HCT116 (cell line): ENCODE data around the gene SLC12A8. TPM values are rescaled to one million over a fixed set of nuclear protein-coding genes. Genes with fewer than 3 reads are reported as not detected.

Experiments used
- ATAC-seq: fragments of 200-7000 bp; cut with Tn5 transposase; 2 replicates; pipeline ENCODE4 v1.9.1; 2020; ENCODE audit warnings: mild to moderate bottlenecking, moderate library complexity
- BruUV-seq: library from RNA; stranded (reverse); fragments of 400-500 nt; replicated peaks from 2 replicates; lab custom pipeline; 2021; lab: Mats Ljungman, UMichigan
- CTCF ChIA-PET: fragments of 300-600 bp; sonication (Branson Sonifier 250); formaldehyde crosslinking; loops from one replicate; lab custom pipeline; 2021; ENCODE audit warnings: antibody characterized with exemption; lab: Charles Lee
- POLR2A ChIA-PET: fragments of 300-600, 350-600 bp; sonication (Branson Sonifier 250); formaldehyde crosslinking; loops from one replicate; lab custom pipeline; 2021; ENCODE audit warnings: antibody characterized with exemption; lab: Charles Lee
- RAD21 ChIA-PET, 2 experiments: fragments of 300-600 bp; sonication (Branson Sonifier 250); formaldehyde crosslinking; loops; one replicate each; lab custom pipeline; 2023; ENCODE audit warnings: low total read pairs in 2 of 2; ENCODE audit not compliant: uncharacterized antibody in 2 of 2, unreplicated experiment in 2 of 2, low non-redundant PET in 1 of 2; lab: Charles Lee
- DNase-seq: peaks from one replicate; pipeline ENCODE4 v3.0.0-alpha.2; 2010; ENCODE audit warnings: low read depth, low spot score
- H2AFZ ChIP-seq: fragments of 200-600 bp; shearing (Covaris generic), sonication (generic); 2 replicates; pipeline ENCODE4 v1.6.1; 2017; ENCODE audit warnings: low read depth, mixed run types, mixed read lengths, antibody characterized with exemption, low read length; ENCODE audit not compliant: poor library complexity, severe bottlenecking
- H3K27ac ChIP-seq: 2 replicates; pipeline ENCODE4 v1.5.1; 2012; ENCODE audit warnings: low read depth, low read length
- H3K27me3 ChIP-seq: fragments of 200-600 bp; sonication (generic); 2 replicates; pipeline ENCODE4 v1.6.1; 2016; ENCODE audit warnings: mixed run types, low read length, mixed read lengths; ENCODE audit not compliant: insufficient read depth
- H3K36me3 ChIP-seq, 2 experiments: fragments of 200-500 bp in 1 of 2; fragments of 200-600 bp in 1 of 2; sonication (Bioruptor generic) in 1 of 2; sonication (generic) in 1 of 2; 2 replicates each; pipeline versions ENCODE4 v1.5.1 to v1.6.1; 2014 to 2016; ENCODE audit warnings: low read length in 2 of 2, inconsistent platforms in 1 of 2, mixed read lengths in 1 of 2, mixed run types in 1 of 2; ENCODE audit not compliant: insufficient read depth in 2 of 2, control insufficient read depth in 1 of 2
- H3K4me1 ChIP-seq, 2 experiments: fragments of 200-600 bp in 1 of 2; sonication (generic) in 1 of 2; 2 replicates each; pipeline versions ENCODE4 v1.5.1 to v1.6.1; 2012 to 2017; ENCODE audit warnings: low read length in 2 of 2, inconsistent platforms in 1 of 2, mild to moderate bottlenecking in 1 of 2, mixed read lengths in 1 of 2, mixed run types in 1 of 2, moderate library complexity in 1 of 2; ENCODE audit not compliant: insufficient read depth in 2 of 2, control insufficient read depth in 1 of 2
- H3K4me2 ChIP-seq: fragments of 200-600 bp; sonication (generic); 2 replicates; pipeline ENCODE4 v1.6.1; 2017; ENCODE audit warnings: mixed run types, low read length, mixed read lengths
- H3K4me3 ChIP-seq, 2 experiments: fragments of 200-600 bp in 1 of 2; sonication (generic) in 1 of 2; replicated peaks in 1 of 2; 2 replicates each; pipeline ENCODE4 v1.5.1; 2011 to 2016; ENCODE audit warnings: low read length in 2 of 2, control low read depth in 1 of 2, low read depth in 1 of 2, mild to moderate bottlenecking in 1 of 2, mixed read lengths in 1 of 2, mixed run types in 1 of 2
- H3K79me2 ChIP-seq: fragments of 200-600 bp; sonication (generic); 2 replicates; pipeline ENCODE4 v1.6.1; 2017; ENCODE audit warnings: mild to moderate bottlenecking, mixed run types, low read length, moderate library complexity, mixed read lengths; ENCODE audit not compliant: insufficient read depth
- H3K9ac ChIP-seq: fragments of 200-600 bp; sonication (generic); 2 replicates; pipeline ENCODE4 v1.6.1; 2016; ENCODE audit warnings: low read length, mixed read lengths
- H3K9me2 ChIP-seq: fragments of 200-600 bp; sonication (generic), shearing (Covaris generic); 2 replicates; pipeline ENCODE4 v1.6.1; 2017; ENCODE audit warnings: mixed run types, mild to moderate bottlenecking, moderate library complexity; ENCODE audit not compliant: insufficient read depth
- H3K9me3 ChIP-seq, 2 experiments: fragments of 200-500 bp in 1 of 2; fragments of 200-600 bp in 1 of 2; sonication (Bioruptor generic) in 1 of 2; sonication (generic) in 1 of 2; 2 replicates each; pipeline ENCODE4 v1.6.1; 2014 to 2017; ENCODE audit warnings: low read length in 2 of 2, mixed read lengths in 2 of 2, inconsistent platforms in 1 of 2, low read depth in 1 of 2, mild to moderate bottlenecking in 1 of 2, mixed run types in 1 of 2, moderate library complexity in 1 of 2; ENCODE audit not compliant: control insufficient read depth in 1 of 2, insufficient read depth in 1 of 2
- H4K20me1 ChIP-seq: fragments of 200-600 bp; sonication (generic), shearing (Covaris generic); 2 replicates; pipeline ENCODE4 v1.6.1; 2017; ENCODE audit warnings: mixed run types, mild to moderate bottlenecking, moderate library complexity; ENCODE audit not compliant: insufficient read depth
- CBX3 ChIP-seq: IDR thresholded peaks from 2 replicates; pipeline ENCODE4 v1.6.1; 2012; ENCODE audit warnings: low read depth
- ELF1 ChIP-seq: IDR thresholded peaks from 2 replicates; pipeline ENCODE4 v1.6.1; 2012; ENCODE audit warnings: low read depth, borderline replicate concordance
- EZH2 ChIP-seq: fragments of 200-600 bp; sonication (generic); IDR thresholded peaks from 2 replicates; pipeline ENCODE4 v1.6.1; 2017; ENCODE audit warnings: antibody characterized with exemption, mixed run types
- FOSL1 ChIP-seq: IDR thresholded peaks from 2 replicates; pipeline ENCODE4 v1.6.1; 2012; ENCODE audit warnings: low read depth
- SIN3A ChIP-seq: IDR thresholded peaks from 2 replicates; pipeline ENCODE4 v1.6.1; 2012; ENCODE audit warnings: low read depth
- SRF ChIP-seq: IDR thresholded peaks from 2 replicates; pipeline ENCODE4 v1.6.1; 2012; ENCODE audit warnings: low read depth
- TCF7L2 ChIP-seq: IDR thresholded peaks from 2 replicates; pipeline ENCODE4 v1.7.0; 2011; ENCODE audit warnings: borderline replicate concordance, inconsistent platforms; ENCODE audit not compliant: insufficient read depth, insufficient read length; ENCODE audit errors: extremely low read depth
- ZFX ChIP-seq: fragments of 450-650 bp; IDR thresholded peaks from 2 replicates; pipeline ENCODE4 v1.6.1; 2017
- intact Hi-C: fragments of 100-400 bp; cut with micrococcal nuclease; formaldehyde crosslinking; loops from 2 replicates; pipeline ENCODE4 v1.10.0; 2022
- total RNA-seq: library from RNA; stranded (reverse); gene quantifications from one replicate; pipeline ENCODE4 v1.2.1, GENCODE V29; 2021; ENCODE audit not compliant: unreplicated experiment
- TF ChIP-seq, protein P1 (sequence below): IDR thresholded peaks from 2 replicates; pipeline ENCODE4 v1.6.1; 2012; ENCODE audit warnings: low read depth
- TF ChIP-seq, protein P2 (sequence below): IDR thresholded peaks from 2 replicates; pipeline ENCODE4 v1.6.1; 2012
- TF ChIP-seq, protein P3 (sequence below), 3 experiments: fragments of 200-600 bp in 1 of 3; sonication (generic) in 1 of 3; IDR thresholded peaks in 2 of 3; conservative IDR thresholded peaks in 1 of 3; 2 replicates each; pipeline ENCODE4 v1.5.1; 2012 to 2017; ENCODE audit warnings: low read depth in 2 of 3, low read length in 2 of 3, antibody characterized with exemption in 1 of 3, borderline replicate concordance in 1 of 3, control low read depth in 1 of 3, mild to moderate bottlenecking in 1 of 3, mixed read lengths in 1 of 3, mixed run types in 1 of 3, moderate library complexity in 1 of 3; ENCODE audit not compliant: insufficient read depth in 1 of 3

The SLC12A8 gene
- total RNA-seq, 1 experiment from 2014 or later = 19.9 TPM

DNA sequence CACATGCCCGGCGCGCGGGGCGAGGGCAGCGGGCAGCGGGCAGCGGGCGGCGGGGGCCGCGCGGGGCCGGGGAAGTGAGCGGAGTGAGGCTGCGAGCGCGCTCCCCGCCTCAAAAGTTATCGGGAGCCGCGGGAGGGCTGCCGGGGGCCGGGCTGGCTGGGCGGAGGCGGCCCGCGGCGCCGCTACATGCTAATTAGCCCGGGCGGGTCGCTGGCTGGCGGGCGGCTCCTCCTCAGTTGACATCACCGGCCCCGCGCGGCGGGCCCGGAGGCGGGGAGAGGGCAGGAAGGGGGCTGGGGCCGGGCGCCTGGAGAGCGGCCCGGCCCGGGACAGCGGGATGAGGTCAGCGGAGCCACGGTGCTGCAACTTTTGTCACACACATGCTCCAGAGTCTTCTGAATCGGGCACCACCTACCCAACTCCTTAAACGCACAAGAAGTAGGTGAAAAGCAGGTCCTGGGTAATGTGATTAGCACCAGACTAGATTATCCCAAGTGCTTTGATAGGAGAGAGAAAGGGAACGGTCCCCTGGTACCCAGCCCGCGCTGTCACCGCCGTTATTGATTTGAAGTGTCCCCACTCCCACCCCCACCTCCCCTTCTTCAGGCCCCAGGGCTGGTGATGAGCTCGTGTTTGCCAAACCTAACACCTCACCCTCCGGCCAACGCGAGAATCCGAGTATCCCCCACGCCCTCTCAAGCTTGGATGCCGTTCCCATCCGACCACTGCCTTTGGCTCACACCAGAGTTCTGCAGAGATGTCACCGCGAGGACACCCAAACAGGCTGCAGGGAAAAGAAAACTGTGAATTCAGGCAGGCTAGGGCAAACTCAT is 156.4 kb downstream of the SLC12A8 start, which contains the start of gene HEG1 (continued):
- TF ChIP-seq, protein P1, sequence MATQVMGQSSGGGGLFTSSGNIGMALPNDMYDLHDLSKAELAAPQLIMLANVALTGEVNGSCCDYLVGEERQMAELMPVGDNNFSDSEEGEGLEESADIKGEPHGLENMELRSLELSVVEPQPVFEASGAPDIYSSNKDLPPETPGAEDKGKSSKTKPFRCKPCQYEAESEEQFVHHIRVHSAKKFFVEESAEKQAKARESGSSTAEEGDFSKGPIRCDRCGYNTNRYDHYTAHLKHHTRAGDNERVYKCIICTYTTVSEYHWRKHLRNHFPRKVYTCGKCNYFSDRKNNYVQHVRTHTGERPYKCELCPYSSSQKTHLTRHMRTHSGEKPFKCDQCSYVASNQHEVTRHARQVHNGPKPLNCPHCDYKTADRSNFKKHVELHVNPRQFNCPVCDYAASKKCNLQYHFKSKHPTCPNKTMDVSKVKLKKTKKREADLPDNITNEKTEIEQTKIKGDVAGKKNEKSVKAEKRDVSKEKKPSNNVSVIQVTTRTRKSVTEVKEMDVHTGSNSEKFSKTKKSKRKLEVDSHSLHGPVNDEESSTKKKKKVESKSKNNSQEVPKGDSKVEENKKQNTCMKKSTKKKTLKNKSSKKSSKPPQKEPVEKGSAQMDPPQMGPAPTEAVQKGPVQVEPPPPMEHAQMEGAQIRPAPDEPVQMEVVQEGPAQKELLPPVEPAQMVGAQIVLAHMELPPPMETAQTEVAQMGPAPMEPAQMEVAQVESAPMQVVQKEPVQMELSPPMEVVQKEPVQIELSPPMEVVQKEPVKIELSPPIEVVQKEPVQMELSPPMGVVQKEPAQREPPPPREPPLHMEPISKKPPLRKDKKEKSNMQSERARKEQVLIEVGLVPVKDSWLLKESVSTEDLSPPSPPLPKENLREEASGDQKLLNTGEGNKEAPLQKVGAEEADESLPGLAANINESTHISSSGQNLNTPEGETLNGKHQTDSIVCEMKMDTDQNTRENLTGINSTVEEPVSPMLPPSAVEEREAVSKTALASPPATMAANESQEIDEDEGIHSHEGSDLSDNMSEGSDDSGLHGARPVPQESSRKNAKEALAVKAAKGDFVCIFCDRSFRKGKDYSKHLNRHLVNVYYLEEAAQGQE = no peak
- TF ChIP-seq, protein P2, sequence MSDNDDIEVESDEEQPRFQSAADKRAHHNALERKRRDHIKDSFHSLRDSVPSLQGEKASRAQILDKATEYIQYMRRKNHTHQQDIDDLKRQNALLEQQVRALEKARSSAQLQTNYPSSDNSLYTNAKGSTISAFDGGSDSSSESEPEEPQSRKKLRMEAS = peak; percentile 35; the same call in 1 of the 2 replicates
- TF ChIP-seq EZH2 (no peak), ZFX (0 out of 2 replicates have a peak, but pooled peaks have one; percentile 27)

DNA sequence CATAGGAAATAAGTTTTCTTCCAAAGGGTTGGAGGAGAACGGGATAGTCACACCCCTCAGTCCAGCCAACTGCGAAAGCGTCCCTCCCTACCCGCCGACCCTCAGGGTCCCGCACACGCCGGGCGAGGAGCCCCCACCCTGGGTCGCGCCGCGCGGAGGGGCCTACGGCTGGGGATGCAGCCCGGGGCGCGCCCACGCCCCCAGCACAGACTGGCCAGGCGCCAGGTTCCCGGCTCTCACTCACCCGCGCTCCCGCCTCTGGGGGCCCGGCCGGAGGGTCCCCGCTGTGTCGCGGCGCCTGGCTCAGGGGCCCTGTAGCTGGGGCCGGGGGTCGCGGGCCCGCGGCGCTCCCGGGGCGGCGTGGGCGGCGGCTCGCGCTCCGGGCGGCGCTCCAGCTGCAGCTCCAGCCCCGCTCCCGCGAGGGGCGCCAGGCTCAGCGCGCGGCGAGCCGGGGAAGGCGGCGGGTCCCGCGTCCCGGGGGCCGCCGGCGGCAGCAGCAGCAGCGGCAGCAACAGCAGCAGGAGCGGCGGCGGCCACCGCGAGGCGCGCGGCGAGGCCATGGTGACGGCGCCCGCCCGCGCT is 157.1 kb downstream of the SLC12A8 start:
- Histone ChIP-seq H3K9ac (no peak overlapping the region), H3K27ac (peak overlapping the region; percentile 8; the same call in 1 of the 2 replicates), H3K9me3 (no peaks in the 10 kb centered on the region), H3K4me3 (peak overlapping the region; percentile 22 to 58), H3K36me3 (no peaks in the 10 kb centered on the region), H2AFZ (peak overlapping the region; percentile 39), H4K20me1 (no peaks in the 10 kb centered on the region), H3K4me2 (peak overlapping the region; percentile 81), H3K4me1 (peaks cover 12 to 31% of the 10 kb centered on the region in 2 experiments; a peak in 3 of 4 replicates), H3K79me2 (no peaks in the 10 kb centered on the region), H3K9me2 (no peaks in the 10 kb centered on the region), H3K27me3 (peaks cover 5% of the 10 kb centered on the region; the same call in 1 of the 2 replicates)
- TF ChIP-seq ZFX = no peak
- TF ChIP-seq SIN3A = no peak
- TF ChIP-seq SRF = no peak
- TF ChIP-seq, protein P2 = no peak; the same call in 1 of the 2 replicates
- no peak for TF ChIP-seq CBX3
- no peak for TF ChIP-seq ELF1
- TF ChIP-seq, protein P3, sequence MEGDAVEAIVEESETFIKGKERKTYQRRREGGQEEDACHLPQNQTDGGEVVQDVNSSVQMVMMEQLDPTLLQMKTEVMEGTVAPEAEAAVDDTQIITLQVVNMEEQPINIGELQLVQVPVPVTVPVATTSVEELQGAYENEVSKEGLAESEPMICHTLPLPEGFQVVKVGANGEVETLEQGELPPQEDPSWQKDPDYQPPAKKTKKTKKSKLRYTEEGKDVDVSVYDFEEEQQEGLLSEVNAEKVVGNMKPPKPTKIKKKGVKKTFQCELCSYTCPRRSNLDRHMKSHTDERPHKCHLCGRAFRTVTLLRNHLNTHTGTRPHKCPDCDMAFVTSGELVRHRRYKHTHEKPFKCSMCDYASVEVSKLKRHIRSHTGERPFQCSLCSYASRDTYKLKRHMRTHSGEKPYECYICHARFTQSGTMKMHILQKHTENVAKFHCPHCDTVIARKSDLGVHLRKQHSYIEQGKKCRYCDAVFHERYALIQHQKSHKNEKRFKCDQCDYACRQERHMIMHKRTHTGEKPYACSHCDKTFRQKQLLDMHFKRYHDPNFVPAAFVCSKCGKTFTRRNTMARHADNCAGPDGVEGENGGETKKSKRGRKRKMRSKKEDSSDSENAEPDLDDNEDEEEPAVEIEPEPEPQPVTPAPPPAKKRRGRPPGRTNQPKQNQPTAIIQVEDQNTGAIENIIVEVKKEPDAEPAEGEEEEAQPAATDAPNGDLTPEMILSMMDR (IDR thresholded peaks at IDR 0.05 in 2 of 3, conservative IDR thresholded peaks at IDR 0.05 in 1 of 3; ENCODE audit: borderline replicate concordance in 1 of 3, insufficient read depth in 1 of 3, low read depth in 2 of 3, low read length in 2 of 3) = no peak
- TF ChIP-seq FOSL1 = no peak
- TF ChIP-seq TCF7L2 = no peak
- ChIA-PET RAD21 (no interaction called here), POLR2A (no interaction called here), CTCF (no interaction called here)
- DNase-seq (no peak), ATAC-seq (peak; percentile 55)
- no TSS peak for BruUV-seq
- intact Hi-C loops = no loop called here
